Neutrophil (primary cell): ENCODE measurements around the gene DCAF7.

Experiments used
- H3K27ac ChIP-seq: fragments of 200-600 bp; sonication (generic); 2 replicates; pipeline ENCODE4 v1.5.1; 2016; ENCODE audit warnings: mild to moderate bottlenecking, moderate library complexity
- H3K27me3 ChIP-seq: fragments of 200-600 bp; sonication (generic); 2 replicates; pipeline ENCODE4 v1.6.0; 2016; ENCODE audit warnings: mild to moderate bottlenecking
- H3K36me3 ChIP-seq: fragments of 200-600 bp; sonication (generic); 2 replicates; pipeline ENCODE4 v1.5.1; 2017
- H3K4me1 ChIP-seq, 2 experiments: fragments of 200-600 bp in 1 of 2; sonication (generic) in 1 of 2; 1 replicate in 1 of 2; 2 replicates in 1 of 2; pipeline versions ENCODE4 v1.5.1 to v1.6.1; 2013 to 2016; ENCODE audit warnings: low read depth in 1 of 2, low read length in 1 of 2, mild to moderate bottlenecking in 1 of 2, moderate library complexity in 1 of 2; ENCODE audit not compliant: control insufficient read depth in 1 of 2, insufficient read depth in 1 of 2
- H3K4me3 ChIP-seq, 2 experiments: fragments of 200-600 bp in 1 of 2; sonication (generic) in 1 of 2; 1 replicate in 1 of 2; 2 replicates in 1 of 2; pipeline ENCODE4 v1.5.1; 2013 to 2016; ENCODE audit warnings: low read depth in 1 of 2, low read length in 1 of 2, mild to moderate bottlenecking in 1 of 2, moderate library complexity in 1 of 2
- H3K9me3 ChIP-seq: fragments of 200-600 bp; sonication (generic); 2 replicates; pipeline ENCODE4 v1.5.1; 2016
- TF ChIP-seq, protein P1 (sequence below): fragments of 200-600 bp; sonication (generic); IDR thresholded peaks from 2 replicates; pipeline ENCODE4 v1.5.1; 2016; ENCODE audit warnings: antibody characterized with exemption

DCAF7 gene

DNA sequence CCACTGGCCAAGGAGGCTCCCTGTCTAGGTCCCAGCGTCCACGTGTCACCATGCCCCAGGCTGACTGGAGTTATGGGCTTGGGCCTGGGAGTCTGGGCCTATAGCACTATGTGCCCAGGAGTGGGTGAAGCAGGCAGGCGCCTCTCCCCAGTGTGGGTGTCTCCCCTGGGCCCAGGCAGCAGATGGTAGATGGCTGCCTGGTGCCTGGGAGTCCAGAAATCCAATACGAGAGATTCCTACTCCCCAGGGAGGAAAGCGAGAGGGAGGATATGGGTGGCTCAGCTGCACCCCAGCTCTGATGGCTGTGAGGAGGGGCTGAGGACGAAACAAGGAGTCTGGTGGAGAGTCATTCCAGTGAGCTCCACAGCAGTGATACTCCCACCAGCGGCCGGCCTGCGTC lies 22.1 kb upstream of the DCAF7 start:
- Histone ChIP-seq H3K9me3 (no peaks in the 10 kb centered on the region), H3K36me3 (no peaks in the 10 kb centered on the region), H3K27ac (no peak overlapping the region), H3K27me3 (peaks cover 40% of the 10 kb centered on the region), H3K4me1 (no peaks in the 10 kb centered on the region), H3K4me3 (no peak overlapping the region)
- TF ChIP-seq, protein P1, sequence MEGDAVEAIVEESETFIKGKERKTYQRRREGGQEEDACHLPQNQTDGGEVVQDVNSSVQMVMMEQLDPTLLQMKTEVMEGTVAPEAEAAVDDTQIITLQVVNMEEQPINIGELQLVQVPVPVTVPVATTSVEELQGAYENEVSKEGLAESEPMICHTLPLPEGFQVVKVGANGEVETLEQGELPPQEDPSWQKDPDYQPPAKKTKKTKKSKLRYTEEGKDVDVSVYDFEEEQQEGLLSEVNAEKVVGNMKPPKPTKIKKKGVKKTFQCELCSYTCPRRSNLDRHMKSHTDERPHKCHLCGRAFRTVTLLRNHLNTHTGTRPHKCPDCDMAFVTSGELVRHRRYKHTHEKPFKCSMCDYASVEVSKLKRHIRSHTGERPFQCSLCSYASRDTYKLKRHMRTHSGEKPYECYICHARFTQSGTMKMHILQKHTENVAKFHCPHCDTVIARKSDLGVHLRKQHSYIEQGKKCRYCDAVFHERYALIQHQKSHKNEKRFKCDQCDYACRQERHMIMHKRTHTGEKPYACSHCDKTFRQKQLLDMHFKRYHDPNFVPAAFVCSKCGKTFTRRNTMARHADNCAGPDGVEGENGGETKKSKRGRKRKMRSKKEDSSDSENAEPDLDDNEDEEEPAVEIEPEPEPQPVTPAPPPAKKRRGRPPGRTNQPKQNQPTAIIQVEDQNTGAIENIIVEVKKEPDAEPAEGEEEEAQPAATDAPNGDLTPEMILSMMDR = no peak

GRCh38 chr17:63529711-63530556 lies 20.3 kb upstream of the DCAF7 start:
- Histone ChIP-seq H3K4me3 (no peak overlapping the region), H3K27ac (no peak overlapping the region), H3K36me3 (no peaks in the 10 kb centered on the region), H3K27me3 (peaks cover 23% of the 10 kb centered on the region), H3K9me3 (no peaks in the 10 kb centered on the region), H3K4me1 (no peaks in the 10 kb centered on the region)
- TF ChIP-seq, protein P1 = no peak

DNA sequence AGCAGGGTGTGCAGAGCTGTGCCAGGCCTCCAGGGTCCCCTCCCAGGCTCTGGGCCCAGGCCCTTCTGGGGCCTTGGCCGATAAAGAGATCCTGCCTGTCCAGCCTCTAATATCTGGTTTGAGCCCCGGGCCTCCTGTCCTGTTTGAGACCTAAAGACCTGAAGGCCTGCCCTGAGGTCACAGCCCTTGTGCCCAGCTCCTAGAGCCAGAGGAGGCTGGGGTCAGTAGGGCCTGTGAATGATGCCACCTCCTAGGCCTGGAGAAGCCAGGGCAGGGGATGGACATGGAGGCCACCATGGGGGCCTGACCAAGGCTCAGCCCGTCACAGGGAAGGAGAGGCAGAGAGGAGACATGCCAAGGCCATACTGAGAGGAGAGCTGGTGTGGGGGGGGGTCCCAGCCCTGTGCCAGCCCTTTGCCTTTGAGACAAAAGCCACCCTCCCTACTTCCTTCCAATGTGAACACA lies 19.7 kb upstream of the DCAF7 start:
- Histone ChIP-seq H3K27ac (no peak overlapping the region), H3K36me3 (no peaks in the 10 kb centered on the region), H3K4me1 (no peaks in the 10 kb centered on the region), H3K4me3 (no peak overlapping the region), H3K9me3 (no peaks in the 10 kb centered on the region), H3K27me3 (peaks cover 16% of the 10 kb centered on the region)
- TF ChIP-seq, protein P1 = no peak

DNA sequence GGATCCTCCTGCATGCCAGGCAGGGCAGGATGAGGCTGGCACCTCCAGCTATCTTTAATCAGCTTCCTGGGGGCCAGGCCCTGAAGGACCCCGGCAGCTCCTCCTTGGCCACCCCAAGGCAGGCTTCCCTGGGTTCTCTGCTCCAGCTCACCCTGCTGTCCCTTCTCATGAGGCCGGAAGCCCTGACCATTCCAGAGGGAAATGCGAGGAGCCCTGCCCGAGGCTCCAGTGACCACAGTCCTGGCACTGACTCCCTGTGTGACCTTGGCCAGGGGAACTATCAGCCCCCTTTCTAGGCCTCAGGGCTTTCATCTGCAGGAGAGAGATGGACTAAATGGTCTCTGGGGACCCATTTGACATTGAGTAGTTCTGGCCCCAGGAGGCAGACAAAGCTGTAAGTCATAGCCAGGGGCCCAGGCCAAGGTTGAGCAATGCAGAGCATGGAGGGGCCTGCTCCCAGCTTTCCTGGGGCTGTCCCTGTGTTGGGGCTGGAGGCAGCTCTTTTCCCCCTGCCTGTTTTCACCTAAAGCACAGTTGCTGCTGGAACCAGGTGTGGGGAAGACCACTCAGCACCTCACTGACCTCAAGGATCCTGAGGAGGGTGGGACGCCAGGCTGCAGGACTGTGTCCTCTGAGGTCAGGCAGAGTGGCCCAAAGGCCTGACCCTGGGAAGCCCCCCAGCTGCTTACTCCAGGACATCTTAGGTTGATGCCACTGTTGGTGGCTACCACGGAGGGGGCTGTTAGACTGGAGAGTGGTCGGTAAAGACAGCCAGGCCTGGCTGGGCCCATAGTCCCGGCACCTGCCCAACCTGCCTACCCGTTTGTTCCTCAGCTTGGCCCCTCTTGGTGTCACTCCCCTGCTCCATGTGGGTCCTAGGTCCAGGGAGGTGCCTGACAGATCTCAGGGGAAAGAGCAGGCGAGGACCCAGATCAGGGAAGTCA lies 19.0 kb upstream of the DCAF7 start:
- Histone ChIP-seq H3K27ac (no peak overlapping the region), H3K27me3 (peaks cover 14% of the 10 kb centered on the region), H3K36me3 (no peaks in the 10 kb centered on the region), H3K4me3 (no peak overlapping the region), H3K4me1 (no peaks in the 10 kb centered on the region), H3K9me3 (no peaks in the 10 kb centered on the region)
- TF ChIP-seq, protein P1 = no peak

DNA sequence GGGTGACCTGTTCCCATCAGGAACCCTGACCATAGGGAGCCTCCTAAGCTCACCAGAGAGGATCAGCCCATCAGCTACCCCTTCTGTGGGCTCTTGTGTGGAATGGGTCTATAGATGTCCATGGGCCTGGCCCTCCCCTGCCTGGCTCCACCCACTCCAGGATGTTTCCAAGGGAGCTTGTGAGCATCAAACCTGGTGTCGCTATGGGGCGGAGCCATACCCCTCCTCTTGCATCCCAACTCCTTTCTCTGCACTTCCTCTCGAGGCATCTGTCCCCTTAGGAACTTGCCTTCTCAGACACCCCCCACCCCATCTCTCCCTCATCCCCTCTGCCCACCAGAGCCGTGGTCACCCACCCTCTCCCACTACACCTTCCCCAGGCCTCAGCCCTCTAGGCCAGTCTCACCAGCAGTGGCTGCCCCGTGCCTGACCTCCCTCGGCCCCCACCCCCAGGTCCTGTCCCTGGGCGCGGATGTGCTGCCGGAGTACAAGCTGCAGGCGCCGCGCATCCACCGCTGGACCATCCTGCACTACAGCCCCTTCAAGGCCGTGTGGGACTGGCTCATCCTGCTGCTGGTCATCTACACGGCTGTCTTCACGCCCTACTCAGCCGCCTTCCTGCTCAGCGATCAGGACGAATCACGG lies 16.7 kb upstream of the DCAF7 start:
- Histone ChIP-seq H3K4me3 (no peak overlapping the region), H3K9me3 (no peaks in the 10 kb centered on the region), H3K36me3 (no peaks in the 10 kb centered on the region), H3K27ac (no peak overlapping the region), H3K4me1 (no peaks in the 10 kb centered on the region), H3K27me3 (peaks cover 25% of the 10 kb centered on the region)
- TF ChIP-seq, protein P1 = no peak
